Bronchial epithelial cell (primary cell): ENCODE results near the gene GMEB1. TPM values are rescaled to one million over a fixed set of nuclear protein-coding genes. Genes with fewer than 3 reads are reported as not detected.
"Not testable (repeated sequence)": the region's sequence is repeated elsewhere in the genome, so short reads cannot be mapped to it uniquely, and the experiment has no call there.

ENCODE experiments used
- DNase-seq: peaks from one replicate; pipeline ENCODE4 v3.0.0-alpha.2; 2010; ENCODE audit warnings: low read depth
- FAIRE-seq: peaks from 2 replicates; lab custom pipeline; 2011; peaks lifted over from hg19 to GRCh38; lab: Jason Lieb, UNC
- H3K27me3 ChIP-seq: 2 replicates; pipeline ENCODE4 v1.5.1; 2011; ENCODE audit warnings: low read length; ENCODE audit not compliant: control insufficient read depth, insufficient read depth
- H3K36me3 ChIP-seq: 2 replicates; pipeline ENCODE4 v1.5.1; 2011; ENCODE audit warnings: low read length; ENCODE audit not compliant: control insufficient read depth, insufficient read depth
- H3K4me3 ChIP-seq: 2 replicates; pipeline ENCODE4 v1.5.1; 2011; ENCODE audit warnings: mild to moderate bottlenecking, low read depth, low read length, control low read depth
- total RNA-seq: library from RNA; depleted of rRNA; stranded (reverse); fragments of >200 nt; gene quantifications from 2 replicates; pipeline ENCODE4 v1.2.1, GENCODE V29; 2014
- TF ChIP-seq, protein P1 (sequence below): IDR thresholded peaks from 2 replicates; pipeline ENCODE4 v1.5.1; 2011; ENCODE audit warnings: mild to moderate bottlenecking, moderate library complexity, low read length, control low read depth, inconsistent platforms; ENCODE audit not compliant: insufficient read depth, severe bottlenecking

GMEB1 gene
- total RNA-seq, 1 donor from 2014 or later = 7.6 TPM

DNA sequence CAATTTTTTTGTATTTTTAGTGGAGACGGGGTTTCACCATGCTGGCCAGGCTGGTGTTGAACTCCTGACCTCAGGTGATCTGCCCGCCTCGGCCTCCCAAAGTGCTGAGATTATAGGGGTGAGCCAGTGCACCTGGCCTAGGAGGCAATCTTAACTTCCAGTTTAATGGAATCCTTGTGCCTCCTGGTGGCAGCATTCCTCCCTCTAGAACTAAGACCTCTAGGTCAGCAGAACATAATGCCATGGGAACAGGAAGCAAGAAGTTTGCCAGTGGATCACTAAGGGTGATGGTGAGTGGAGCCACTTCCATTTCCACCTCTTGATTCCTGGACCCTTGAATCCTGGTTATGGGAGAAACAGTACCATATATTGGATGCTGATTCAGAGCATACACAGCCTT, 14.7 kb upstream of the GMEB1 start:
- TF ChIP-seq, protein P1, sequence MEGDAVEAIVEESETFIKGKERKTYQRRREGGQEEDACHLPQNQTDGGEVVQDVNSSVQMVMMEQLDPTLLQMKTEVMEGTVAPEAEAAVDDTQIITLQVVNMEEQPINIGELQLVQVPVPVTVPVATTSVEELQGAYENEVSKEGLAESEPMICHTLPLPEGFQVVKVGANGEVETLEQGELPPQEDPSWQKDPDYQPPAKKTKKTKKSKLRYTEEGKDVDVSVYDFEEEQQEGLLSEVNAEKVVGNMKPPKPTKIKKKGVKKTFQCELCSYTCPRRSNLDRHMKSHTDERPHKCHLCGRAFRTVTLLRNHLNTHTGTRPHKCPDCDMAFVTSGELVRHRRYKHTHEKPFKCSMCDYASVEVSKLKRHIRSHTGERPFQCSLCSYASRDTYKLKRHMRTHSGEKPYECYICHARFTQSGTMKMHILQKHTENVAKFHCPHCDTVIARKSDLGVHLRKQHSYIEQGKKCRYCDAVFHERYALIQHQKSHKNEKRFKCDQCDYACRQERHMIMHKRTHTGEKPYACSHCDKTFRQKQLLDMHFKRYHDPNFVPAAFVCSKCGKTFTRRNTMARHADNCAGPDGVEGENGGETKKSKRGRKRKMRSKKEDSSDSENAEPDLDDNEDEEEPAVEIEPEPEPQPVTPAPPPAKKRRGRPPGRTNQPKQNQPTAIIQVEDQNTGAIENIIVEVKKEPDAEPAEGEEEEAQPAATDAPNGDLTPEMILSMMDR = peak; percentile 50
- FAIRE-seq, H3K27me3 ChIP-seq, H3K36me3 ChIP-seq, H3K4me3 ChIP-seq: not testable (repeated sequence)
- DNase-seq = peak; percentile 56

DNA sequence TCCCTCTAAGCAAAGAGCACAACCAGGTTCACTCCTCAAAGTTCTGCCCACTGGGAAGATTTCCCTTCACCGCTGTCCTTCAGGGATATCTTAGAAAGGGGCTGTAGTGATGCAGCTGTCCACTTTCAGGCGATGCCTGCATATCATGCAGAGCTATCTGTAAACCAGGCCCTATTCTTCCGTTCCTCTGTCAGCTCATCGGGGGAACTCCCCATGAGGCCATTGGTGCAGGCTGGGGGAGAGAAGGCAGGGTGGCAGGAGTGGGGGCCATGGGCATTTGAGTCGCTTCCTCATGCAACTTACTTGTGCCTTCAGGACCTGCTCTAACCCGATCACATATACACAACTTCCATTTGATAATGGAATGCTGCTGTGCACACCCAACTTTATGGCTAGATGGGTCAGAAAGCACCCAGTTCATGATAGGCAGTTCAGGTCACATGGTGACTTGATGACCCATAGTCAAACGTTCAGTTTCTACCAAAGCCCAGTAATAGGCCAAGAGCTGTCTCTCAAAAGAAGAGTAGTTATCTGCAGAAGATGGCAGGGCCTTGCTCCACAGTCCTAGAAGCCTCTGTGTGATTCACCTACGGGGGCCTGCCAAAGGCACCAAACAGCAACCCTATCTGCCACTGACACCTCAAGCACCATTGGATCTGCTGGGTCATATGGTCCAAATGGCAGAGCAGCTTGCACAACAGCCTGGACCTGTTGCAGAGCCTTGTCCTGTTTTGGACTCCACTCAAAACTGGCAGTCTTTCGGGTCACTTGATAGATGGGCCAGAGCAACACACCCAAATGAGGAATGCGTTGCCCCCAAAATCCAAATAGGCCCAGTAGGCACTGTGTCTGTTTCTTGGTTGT, 12.9 kb upstream of the GMEB1 start:
- not testable (repeated sequence) for H3K36me3 ChIP-seq, H3K27me3 ChIP-seq, H3K4me3 ChIP-seq, DNase-seq, FAIRE-seq

DNA sequence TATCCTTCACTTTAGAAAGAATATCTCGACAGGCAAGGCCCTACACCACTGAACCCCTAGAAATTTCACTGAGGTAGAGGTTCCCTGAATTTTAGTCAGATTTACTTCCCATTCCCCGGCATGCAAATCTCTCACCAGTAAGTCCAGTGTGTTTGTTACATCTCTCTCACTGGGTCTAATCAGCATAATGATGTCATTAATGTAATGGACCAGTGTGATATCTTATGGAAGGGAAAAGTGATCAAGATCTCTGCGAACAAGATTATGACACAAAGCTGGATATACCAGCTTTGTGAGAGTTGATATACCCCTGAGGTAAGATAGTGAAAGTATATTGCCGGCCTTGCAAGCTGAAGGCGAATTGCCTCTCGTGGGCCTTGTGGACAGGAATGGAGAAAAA, 12.2 kb upstream of the GMEB1 start:
- TF ChIP-seq, protein P1 = no peak
- FAIRE-seq = no peak
- DNase-seq = no peak
- Histone ChIP-seq H3K36me3 (no peaks in the 10 kb centered on the region), H3K4me3 (no peak overlapping the region), H3K27me3 (no peaks in the 10 kb centered on the region)

DNA sequence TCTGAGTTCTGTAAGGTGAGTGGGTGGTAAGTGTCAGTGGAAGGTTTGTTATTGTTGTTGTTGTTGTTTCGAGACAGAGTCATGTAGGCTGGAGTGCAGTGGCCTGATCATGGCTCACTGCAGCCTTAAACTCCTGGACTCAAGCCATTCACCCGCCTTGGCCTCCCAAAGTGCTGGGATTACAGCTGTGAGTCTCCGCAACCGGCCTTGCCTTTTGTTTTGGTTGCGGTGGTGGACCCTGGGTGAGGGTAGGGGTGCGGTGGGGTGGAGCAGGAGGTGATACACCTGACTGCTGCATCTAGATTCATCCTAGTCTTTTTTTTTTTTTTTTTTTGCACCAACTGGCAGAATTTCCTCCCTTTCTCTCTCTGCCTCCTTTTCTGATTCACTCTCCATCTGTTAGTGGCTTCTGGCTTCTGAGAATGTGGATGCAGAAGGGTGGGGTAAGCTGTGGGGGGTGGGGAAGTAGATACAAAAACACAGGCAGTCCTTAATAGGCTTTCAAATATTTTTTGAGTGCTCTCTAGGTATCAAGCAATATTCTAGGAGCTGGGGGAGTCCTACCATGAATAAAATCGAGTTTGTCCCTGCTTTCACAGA, 4.6 kb upstream of the GMEB1 start:
- FAIRE-seq (peak; percentile 68), DNase-seq (no peak)
- Histone ChIP-seq H3K27me3 (no peaks in the 10 kb centered on the region), H3K36me3 (no peaks in the 10 kb centered on the region), H3K4me3 (no peak overlapping the region)
- TF ChIP-seq, protein P1 = no peak

DNA sequence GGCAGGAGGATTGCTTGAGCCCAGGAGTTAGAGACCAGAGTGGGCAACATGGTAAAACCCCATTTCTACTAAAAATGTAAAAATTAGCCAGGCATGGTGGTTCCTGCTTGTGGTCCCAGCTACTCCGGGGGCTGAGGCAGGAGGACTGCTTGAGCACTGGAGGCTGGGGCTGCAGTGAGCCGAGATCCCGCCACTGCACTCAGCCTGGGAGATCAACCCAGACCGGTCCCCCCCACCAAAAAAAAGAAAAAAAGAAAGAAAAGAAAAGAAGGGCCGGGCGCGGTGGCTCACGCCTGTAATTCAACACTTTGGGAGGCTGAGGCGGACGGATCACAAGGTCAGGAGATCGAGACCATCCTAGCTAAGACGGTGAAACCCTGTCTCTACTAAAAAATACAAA, 1.8 kb upstream of the GMEB1 start:
- TF ChIP-seq, protein P1 = no peak
- Histone ChIP-seq H3K4me3 (no peak overlapping the region), H3K36me3 (no peaks in the 10 kb centered on the region), H3K27me3 (no peaks in the 10 kb centered on the region)
- DNase-seq (no peak), FAIRE-seq (no peak)

DNA sequence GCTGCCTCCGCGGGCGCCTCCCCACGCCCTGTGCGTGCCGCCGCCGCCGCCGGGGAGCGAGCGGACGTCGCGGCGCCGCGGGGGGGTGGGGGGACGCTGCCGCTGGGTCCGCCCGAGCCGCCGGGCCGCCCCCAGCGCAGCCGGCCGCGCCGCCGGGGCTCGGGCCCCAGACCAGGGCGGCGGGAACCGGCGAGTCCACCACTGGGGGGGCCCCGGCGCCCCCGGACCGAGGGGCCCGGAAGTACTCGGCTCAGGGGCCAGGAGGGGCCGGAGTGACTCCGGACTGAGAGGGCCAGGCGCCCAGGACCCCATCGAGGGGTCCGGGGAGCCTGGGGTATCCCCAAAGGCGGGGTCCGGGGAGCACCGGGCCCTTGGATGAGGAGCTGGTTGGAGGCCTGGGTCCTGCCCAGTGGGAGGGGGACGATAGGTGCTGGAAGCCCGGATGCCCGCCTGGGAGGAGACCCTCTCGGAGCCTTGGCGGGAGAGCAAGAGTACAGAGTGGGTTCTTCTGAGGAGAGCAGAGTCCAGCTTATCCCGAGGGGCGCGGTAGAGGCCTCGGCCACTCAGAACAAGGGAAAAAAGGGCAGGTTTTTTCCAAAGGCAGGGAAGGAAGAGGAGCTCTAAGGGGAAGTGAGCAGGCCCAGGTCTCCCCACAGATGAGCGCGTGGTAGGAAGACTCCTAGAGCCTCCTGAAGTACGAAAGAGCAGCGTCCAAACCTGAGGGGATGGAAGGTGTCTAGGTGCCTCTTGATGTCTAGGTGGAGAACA, 556 bp downstream of the GMEB1 start:
- TF ChIP-seq, protein P1 = no peak
- no peak for FAIRE-seq

More for the DNA sequence above, 556 bp downstream of the GMEB1 start:
- peak overlapping the region; percentile 78 for H3K4me3 ChIP-seq
- H3K36me3 ChIP-seq = no peaks in the 10 kb centered on the region
- peak; percentile 23 for DNase-seq
- no peaks in the 10 kb centered on the region for H3K27me3 ChIP-seq
